ENCODE results near the gene ADAM12. TPM values are rescaled to one million over a fixed set of nuclear protein-coding genes. Genes with fewer than 3 reads are reported as not detected.
A peak's percentile ranks its signal among the peaks of the same experiment; 100 is the strongest.

The ADAM12 gene
- total and polyA plus RNA-seq, 11 donors, result 0.04 to 11.2 (median 0.82) TPM; not detected in 1

GRCh38 chr10:126046831-126047230 lies 341.4 kb downstream of the ADAM12 start:
- H3K27ac ChIP-seq, result no peak overlapping the region
- no peak overlapping the region for H3K4me3 ChIP-seq
- H3K36me3 ChIP-seq, result no peaks in the 10 kb centered on the region
- H3K9me3 ChIP-seq, result no peaks in the 10 kb centered on the region
- ATAC-seq, result no peak
- intact Hi-C loops (cut with DNase I), result no loop called here
- H3K27me3 ChIP-seq, result no peaks in the 10 kb centered on the region
- no peak for TF ChIP-seq CTCF (IDR thresholded peaks at IDR 0.05)
- no peak for TF ChIP-seq POLR2A (IDR thresholded peaks at IDR 0.05)
- DNase-seq, result no peak
- WGBS, 4 donors, result 35 to 64% (median 50%) methylated on average over 5 of the region's 5 CpGs
- peaks cover 0 to 42% (median 29%) of the 10 kb centered on the region in 12 donors for H3K4me1 ChIP-seq

GRCh38 chr10:126045861-126046260 lies 342.4 kb downstream of the ADAM12 start:
- intact Hi-C loops (cut with DNase I), result no loop called here
- TF ChIP-seq POLR2A (IDR thresholded peaks at IDR 0.05), result no peak
- TF ChIP-seq CTCF (IDR thresholded peaks at IDR 0.05), result no peak
- Histone ChIP-seq H3K36me3 (no peaks in the 10 kb centered on the region), H3K27me3 (no peaks in the 10 kb centered on the region), H3K27ac (no peak overlapping the region), H3K4me1 (peaks cover 0 to 48% (median 35%) of the 10 kb centered on the region in 12 donors), H3K9me3 (no peaks in the 10 kb centered on the region), H3K4me3 (no peak overlapping the region)
- DNase-seq (no peak), ATAC-seq (no peak)
- WGBS, 4 donors, result 89 to 96% (median 92%) methylated on average over 3 of the region's 3 CpGs

GRCh38 chr10:126043389-126043788 lies 344.9 kb downstream of the ADAM12 start:
- no peaks in the 10 kb centered on the region for H3K36me3 ChIP-seq
- DNase-seq, result no peak
- H3K27ac ChIP-seq, result no peak overlapping the region
- no peaks in the 10 kb centered on the region for H3K27me3 ChIP-seq
- intact Hi-C loops (cut with DNase I), result no loop called here
- no peak for ATAC-seq
- H3K9me3 ChIP-seq, result peaks cover 0 to 5% (median 0%) of the 10 kb centered on the region in 12 donors
- no peak for TF ChIP-seq POLR2A (IDR thresholded peaks at IDR 0.05)
- no peak for TF ChIP-seq CTCF (IDR thresholded peaks at IDR 0.05)
- no peak overlapping the region for H3K4me3 ChIP-seq
- H3K4me1 ChIP-seq, result peaks cover 0 to 29% (median 20%) of the 10 kb centered on the region in 12 donors
- 53 to 76% (median 69%) methylated on average over 9 to 10 of the region's 10 CpGs for WGBS, 4 donors

GRCh38 chr10:126042906-126043305 lies 345.4 kb downstream of the ADAM12 start:
- WGBS, 4 donors, result 80 to 100% (median 82%) methylated on average over 3 to 10 of the region's 10 CpGs
- Histone ChIP-seq H3K9me3 (peaks cover 0 to 5% (median 0%) of the 10 kb centered on the region in 12 donors), H3K4me1 (peaks cover 0 to 29% (median 20%) of the 10 kb centered on the region in 12 donors), H3K27ac (peak overlapping the region in 1 of 12 donors; percentile 72), H3K4me3 (no peak overlapping the region), H3K36me3 (no peaks in the 10 kb centered on the region), H3K27me3 (no peaks in the 10 kb centered on the region)
- TF ChIP-seq CTCF (IDR thresholded peaks at IDR 0.05), result no peak
- no peak for TF ChIP-seq POLR2A (IDR thresholded peaks at IDR 0.05)
- DNase-seq (no peak), ATAC-seq (no peak)
- intact Hi-C loops (cut with DNase I), result no loop called here
